ENCODE results near the gene LAMA5. TPM values are rescaled to one million over a fixed set of nuclear protein-coding genes. Genes with fewer than 3 reads are reported as not detected.
A peak's percentile ranks its signal among the peaks of the same experiment; 100 is the strongest.

The LAMA5 gene
- total RNA-seq, 1 experiment from 2014 or later = 81.2 TPM

DNA sequence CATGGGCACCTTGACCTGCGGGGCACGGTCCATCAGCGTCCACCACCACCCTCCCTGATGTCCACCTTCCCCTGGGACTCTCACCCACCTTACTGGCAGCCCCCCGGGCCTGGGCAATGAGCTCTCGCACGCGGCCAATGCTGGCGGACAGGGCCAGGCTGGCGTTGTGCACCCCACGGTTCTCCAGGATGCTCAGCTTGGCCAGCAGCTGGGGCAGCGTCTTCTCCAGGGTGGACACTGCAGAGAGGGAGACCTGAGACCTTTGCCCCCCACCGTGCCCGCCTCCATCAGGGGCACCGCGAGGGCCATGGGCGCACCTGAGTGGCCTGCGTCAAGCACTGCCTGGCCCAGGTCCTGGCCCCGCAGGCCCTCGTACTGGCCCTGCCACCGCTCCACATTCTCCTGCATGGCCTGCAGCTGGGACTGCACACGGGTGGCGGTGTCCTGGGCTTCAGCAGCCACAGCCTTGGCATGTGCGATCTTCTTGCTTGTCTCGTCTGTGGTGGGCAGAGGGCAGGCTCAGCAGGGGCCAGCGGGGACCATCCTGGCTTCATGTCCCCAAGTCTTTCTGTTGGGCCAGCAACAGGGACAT, 52.3 kb downstream of the LAMA5 start:
- no peak for DNase-seq (ENCODE audit: low spot score)

DNA sequence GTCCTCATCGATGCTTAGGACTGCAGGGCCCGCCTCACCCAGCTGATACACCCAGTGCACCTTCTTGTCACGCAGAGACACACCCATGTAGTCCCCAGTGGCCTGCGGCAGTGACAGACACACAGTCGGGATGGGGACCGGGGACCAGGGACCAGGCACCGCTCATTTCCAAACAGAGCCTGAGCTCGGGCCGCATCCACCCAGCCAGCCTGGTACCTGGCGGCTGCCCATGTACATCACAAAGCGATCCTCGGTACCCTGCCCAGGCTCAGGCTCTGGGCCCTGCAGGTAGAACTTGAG, 52.8 kb downstream of the LAMA5 start:
- no peak for DNase-seq (ENCODE audit: low spot score)

DNA sequence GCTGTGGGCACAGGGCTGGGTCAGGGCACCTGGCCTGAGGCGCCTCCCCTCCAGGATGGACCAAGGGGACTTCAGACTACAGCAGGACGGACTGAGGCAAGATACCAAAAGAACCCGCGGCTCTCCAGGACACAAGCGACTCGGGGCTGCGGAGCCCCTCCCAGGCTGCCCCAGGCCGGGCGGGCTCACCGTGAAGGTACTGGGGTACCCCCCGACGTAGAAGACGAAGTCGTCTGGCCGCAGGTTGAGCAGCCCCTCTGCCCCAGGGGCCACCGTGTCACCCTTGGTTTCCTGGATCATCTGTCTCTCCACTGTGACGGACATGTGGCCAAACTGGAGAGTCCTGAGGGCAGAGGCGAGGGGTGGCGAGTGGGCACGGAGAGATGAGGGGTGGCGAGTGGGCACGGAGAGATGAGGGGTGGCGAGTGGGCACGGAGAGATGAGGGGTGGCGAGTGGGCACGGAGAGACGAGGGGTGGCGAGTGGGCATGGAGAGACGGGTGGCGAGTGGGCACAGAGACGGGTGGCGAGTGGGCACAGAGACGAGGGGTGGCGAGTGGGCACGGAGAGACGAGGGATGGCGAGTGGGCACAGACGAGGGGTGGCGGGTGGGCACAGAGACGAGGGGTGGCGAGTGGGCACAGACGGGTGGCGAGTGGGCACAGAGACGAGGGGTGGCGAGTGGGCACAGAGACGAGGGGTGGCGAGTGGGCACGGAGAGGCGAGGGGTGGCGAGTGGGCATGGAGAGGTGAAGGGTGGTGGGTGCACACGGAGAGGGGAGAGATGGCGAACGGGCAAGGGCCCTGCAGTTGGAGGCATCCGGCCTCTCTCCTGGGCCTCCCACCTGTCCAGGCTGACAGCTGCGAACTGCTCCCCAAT, 53.4 kb downstream of the LAMA5 start:
- no peak for DNase-seq (ENCODE audit: low spot score)

DNA sequence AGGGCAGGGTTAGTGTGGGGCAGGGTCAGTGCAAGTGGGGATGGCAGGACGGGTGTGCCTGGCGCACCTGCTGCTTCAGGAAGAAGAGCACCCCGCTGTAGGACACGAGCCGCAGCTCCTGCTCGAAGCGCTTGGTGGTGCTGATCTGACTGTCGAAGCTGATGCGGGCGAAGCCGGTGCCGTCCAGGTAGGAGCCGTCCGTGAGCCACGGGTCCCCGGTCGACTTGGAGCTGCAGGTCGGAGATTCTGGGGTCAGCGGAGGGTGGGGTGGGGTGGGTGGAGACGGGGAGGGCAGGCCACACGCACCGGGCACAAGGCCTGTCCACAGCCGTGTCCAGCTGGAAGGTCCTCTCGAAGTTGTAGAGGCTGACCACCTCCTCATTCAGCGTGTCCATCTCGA, 54.1 kb downstream of the LAMA5 start:
- no peak for DNase-seq (ENCODE audit: low spot score)

DNA sequence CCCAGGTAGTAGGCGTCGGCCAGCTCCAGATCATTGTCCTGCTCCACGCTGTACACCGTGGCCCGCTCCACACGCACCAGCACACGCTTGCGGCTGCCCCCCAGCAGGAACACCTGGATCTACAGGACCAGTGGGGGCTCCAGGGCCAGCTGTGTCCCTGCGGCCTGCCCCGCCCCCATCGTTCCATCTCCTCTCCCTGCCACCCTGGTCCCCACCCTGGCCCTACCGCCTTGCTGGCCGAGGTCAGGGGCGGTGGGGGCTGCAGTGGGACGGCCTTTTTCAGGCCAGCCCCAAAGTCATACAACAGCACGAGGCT, 54.5 kb downstream of the LAMA5 start:
- DNase-seq (ENCODE audit: low spot score) = no peak

DNA sequence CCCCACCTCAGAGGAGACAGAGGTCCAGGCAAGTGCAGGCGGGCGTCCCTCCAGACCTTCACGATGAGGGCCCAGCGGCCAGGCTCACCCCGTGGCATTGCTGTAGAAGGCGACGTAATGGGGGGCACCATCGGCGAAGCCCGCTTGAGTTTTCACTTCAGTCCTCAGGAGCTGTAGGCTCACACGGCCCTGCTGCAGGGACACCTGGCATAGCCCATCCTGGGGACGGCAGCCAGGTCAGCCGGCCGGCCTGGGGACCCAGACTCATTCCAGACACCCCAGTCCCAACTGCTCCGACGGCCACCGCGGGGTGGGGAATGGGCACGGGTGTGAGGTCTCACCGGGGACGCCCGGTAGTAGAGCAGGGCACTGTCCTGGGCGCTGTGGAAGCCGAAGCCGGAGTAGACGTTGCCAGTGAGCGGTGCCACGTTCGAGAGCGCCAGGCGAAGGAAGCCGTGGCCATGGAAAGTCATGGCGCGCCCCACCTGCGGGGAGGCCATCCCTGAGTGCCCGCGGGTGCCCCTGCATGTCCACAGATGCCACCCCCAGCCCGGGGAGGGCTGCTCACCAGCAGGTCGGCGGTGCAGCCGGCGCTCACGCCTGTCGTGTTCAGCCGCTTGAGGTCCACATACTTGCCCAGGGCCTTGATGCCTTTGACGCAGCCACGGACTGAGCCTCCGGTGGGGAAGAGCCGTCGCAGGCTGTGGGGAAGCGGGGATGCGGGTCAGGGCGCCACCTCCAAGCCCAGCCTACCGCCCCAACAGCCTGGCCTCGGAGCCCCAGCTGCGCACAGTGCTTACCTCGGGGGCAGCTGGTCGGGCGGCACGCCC, 55.1 kb downstream of the LAMA5 start:
- no peak for DNase-seq (ENCODE audit: low spot score)

DNA sequence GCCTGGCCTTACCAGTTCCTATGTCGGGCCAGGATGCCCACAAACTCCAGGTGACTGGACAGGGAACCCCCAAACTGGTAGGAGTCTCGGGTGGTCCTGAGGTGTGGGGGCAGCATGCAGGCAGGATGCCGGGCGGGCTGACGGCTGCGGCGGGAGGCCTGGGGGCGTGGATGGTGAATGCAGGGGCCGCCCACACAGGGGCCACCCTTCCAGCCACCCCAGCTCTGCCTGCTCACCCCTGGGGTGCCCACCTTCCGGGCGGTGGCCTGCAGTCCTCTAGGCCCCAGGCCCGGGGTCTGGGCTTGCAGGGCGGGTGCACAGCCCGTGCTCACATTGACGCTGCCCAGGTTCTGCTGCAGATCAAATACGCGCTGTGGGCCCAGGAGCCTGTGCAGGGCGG, 56.0 kb downstream of the LAMA5 start:
- no peak for DNase-seq (ENCODE audit: low spot score)

DNA sequence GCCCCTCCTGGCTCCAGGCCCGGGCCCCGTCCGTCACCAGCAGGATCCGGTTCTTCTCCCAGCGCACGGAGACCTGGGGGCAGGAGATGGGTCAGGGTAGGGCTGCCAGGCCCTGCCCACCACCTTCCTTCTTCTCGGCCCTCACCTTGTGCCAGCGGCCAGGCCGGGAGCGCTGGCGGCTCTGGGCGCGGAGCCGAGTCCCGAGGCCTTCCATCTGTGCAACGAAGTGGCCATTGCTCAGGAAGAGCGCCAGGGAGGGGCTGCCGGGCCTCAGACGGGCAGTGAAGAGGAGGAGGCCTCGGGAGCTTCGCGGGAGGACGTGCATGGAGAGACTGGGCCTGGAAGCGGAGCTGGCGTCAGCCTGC, 56.4 kb downstream of the LAMA5 start:
- DNase-seq (ENCODE audit: low spot score) = peak; percentile 32

DNA sequence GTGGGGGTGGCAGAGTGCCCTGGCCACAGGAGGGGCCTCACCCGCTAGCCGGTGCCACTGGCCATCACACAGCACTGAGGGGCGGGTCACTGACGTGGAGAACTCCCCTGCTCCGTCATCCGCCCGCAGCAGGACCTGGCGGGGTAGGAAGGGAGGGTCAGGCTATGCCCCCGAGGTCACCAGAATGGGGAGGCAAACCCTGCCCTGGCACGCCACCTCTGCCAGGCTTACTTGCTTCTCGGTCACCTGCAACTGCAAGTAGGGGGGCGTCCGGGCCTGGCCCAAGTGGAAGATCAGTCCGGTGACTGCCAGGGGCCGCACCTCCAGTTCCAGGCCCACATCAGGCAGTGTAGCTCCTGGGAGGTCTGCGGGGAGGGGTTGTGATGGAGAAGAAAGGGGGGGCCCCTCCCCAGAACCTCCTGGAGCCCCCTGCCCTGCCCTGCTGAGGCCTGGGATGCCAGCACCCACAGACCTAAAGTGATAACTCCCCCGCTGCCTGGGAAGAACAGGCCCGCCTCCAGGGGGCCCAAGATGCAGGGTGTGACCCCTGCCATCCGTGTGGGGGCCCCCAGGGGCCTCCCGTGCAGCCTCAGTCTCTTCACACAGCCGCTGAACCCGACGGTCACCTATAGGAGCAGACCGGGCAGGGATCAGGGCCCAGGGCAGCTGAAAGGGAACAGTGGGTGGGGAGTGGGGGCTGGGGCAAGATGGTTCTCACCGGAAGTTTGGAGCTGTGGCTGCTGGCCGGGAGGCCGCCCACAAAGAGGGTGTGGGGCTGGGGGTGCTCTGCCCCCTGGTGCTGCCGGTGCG, 57.0 kb downstream of the LAMA5 start:
- DNase-seq (ENCODE audit: low spot score) = no peak

DNA sequence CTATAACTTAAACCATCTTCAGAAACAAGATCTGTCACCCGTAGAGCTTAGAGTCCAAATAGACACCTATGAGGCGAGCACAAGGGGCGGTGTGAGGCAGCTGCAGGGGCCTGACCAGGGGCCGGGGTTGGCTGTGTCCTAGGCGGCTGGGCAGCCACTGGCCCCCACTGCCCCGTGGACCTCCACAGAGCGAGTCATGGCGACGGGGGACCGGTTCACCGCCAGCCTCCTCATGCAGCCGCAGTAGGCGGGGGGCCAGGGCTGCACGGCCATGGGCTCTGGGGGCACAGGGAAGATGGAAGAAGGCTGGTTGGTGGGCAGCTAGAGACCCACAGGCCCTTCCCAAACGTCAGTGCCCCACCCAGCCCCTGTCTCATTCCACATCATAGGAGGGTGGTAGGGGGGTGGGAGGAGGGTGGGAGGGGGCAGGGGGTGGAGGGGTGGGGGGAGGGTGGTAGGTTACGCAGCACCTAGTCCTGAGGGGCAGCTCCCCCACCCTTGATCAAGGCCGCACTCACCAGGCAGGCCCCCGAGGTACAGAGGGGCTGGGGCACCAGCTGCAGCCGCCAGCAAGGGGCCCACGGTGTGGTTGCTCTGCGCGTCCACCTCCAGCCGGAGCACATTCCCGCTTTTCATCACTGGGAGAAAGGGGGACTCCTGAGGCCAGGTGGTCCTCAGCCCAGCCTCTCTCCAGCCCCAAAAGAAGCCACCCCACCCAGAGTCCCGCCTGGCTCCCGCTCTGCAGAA, 57.7 kb downstream of the LAMA5 start:
- DNase-seq (ENCODE audit: low spot score) = no peak

DNA sequence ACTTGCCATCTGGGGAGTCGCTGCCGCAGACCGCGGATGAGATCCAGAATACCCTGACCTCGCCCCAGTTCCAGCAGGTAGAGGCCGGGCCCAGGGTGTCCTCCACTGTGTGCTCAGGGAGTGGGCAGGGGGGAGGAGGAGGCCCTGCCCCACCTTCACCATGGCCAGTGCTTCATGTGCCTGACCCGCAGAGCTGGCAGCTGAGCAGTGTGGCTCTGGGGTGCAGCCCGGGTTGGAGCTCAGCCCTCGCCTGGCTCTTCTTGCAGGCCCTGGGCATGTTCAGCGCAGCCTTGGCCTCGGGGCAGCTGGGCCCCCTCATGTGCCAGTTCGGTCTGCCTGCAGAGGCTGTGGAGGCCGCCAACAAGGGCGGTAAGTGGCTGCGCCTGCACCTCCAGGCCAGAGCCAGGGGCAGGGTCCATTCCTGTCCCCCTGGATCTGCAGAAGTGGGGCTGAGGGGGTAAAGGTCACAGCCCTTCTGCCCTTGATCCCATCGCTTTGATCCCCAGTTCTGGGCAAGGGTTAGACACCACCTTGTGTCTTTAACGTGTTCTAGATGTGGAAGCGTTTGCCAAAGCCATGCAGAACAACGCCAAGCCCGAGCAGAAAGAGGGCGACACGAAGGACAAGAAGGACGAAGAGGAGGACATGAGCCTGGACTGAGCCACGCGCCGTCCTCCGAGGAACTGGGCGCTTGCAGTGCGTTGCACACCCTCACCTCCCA, 58.9 kb downstream of the LAMA5 start:
- DNase-seq (ENCODE audit: low spot score) = no peak

DNA sequence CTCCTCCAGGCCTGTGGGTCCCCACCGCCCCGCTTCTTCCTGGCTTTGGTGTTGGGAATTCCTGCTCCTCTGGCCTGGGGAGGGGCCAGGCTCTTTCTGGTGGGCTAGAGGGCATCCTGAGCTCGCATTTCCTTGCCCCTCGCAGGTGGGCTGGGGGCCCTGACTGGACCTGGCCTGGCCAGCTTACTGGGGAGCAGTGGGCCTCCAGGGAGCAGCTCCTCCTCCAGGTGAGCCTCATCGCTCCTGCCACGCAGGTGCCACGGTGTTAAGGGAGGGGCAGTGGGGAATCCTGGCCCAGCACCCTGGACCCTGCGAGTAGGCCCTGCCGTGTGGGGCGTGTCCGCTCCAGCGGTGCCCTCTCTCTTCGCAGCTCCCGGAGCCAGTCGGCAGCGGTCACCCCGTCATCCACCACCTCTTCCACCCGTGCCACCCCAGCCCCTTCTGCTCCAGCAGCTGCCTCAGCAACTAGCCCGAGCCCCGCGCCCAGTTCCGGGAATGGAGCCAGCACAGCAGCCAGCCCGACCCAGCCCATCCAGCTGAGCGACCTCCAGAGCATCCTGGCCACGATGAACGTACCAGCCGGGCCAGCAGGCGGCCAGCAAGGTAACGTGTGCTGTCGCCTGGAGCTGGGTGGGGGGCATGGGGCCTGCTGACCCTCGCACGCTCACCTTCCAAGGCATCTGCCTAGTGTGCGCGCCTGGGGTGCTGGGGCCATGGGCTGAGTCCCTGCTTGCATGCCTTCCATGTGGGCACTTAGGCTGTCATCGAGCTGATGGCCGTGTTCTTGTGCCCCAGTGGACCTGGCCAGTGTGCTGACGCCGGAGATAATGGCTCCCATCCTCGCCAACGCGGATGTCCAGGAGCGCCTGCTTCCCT, 59.6 kb downstream of the LAMA5 start:
- DNase-seq (ENCODE audit: low spot score) = no peak

DNA sequence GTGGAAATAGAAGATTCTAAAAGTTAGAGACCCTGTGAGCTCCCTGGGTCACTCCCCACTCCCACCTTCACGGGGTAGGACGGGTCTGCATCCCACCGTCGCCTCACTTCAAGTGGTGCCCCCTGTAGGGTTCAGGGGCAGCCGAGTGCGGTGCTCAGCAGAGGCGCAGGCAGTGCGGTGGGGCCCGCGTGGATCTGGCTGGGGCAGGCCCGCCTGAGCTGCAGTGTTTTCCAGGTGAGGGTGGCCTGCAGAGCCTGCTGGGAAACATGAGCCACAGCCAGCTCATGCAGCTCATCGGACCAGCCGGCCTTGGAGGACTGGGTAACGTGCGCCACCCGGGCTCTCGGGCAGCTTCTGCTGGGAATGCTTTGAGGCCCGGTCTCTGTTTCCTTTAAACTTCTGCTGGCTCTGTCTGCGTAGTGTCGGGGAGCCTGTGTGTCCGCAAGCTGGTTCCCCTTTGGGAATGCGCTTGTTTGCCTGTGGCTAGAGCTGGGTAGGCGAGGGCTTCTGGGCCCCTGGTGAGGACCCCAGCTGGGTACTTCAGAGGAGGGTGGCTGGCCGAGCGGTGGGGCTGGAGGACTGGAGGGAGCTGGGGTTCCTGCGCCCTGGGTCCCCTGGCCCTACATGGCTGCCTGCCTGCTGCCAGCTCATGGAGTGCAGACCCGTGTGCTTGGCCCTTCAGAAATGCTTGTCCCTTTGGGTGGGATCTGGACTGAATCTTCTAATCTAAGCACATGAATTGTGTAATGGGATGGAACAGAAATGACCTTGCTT, 60.5 kb downstream of the LAMA5 start:
- no peak for DNase-seq (ENCODE audit: low spot score)

DNA sequence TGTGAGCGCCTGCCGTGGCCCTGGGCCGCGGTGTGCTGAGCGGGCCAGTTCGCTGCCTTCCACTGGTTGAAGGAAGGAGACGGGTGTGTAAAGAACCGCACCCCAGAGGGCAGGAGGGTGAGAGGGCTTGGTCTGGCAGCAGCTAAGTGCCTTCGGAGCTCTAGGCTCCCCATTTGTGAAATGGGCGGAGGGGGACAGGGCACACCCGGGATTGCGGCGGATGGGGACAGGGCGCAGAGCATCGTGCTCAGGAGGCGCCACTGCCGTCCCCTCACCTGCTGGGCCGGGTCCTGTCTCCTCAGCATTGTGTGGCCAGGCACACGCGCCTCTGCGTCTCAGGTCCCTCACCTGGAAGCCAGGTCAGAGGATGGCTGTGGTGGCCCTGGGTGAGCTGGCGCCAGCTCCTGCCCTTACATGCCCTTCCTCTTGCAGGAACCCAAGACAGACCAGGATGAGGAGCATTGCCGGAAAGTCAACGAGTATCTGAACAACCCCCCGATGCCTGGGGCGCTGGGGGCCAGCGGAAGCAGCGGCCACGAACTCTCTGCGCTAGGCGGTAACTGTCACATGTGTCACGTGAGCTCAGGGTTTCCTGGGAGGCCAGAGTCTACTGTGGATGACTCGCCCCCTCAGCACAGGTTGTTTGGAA, 61.2 kb downstream of the LAMA5 start:
- peak; percentile 59 for DNase-seq (ENCODE audit: low spot score)

DNA sequence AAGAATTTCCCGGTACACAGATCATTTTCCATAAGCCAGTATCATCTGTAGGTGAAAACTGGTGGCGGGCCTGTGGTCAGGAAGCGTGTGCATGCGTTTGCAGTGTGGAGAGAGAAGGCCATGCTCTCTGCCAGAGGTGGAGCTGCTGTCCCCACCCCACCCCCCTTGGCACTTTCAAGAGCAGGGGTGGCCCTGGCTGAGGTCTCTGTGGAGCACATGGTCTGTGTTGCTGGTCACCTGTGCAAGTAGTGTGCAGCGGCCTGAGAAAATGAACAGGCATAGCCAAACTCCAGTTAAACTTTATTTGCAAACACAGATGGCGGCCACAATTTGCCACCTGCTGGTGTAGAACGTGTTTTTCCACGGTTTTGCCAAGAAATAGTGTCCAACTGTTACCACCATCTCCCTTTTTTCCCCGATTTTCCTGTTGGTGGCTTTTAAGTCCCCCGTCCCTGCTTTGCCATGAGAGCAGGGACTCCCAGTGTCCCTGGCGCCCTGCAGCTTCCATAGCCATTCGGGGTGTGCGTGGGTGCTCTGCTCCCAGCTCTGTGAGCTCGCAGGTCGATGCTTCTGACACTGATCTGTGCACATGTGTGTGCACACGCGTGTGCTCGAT, 61.9 kb downstream of the LAMA5 start:
- no peak for DNase-seq (ENCODE audit: low spot score)

DNA sequence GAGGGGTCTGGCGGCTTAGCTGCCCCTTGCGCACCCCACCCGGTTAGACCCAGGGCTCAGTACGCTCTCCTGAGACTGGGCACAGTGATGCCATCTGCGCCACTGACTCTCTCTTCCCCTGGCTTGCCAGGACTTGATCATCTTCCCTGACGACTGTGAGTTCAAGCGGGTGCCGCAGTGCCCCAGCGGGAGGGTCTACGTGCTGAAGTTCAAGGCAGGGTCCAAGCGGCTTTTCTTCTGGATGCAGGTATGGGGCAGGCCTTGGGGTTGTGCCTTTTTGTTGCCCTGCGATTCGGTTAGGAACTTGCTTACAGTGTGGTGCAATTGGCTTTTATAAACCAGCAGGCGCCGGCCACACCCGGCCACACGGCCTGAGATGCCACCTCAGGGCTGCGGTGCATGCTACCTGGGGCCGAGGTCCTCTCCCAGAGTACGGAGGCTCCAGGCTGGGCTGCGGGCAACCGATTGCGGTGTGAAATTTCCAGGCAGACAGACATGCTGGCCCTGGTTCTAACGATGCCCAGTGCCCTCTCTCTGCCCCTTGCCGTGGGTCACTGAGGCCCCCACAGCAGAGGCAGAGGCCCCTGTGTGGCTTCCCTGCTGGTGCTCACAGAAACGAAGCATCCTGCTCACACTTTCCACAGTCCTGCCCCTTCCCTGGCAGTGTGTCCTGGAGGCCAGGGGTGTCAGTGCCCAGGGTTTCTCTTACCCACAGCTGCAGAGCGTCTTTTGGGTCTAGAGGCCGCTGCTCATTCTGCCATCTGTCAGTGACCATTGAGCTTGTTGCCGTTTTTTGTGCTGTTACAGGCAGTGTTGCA, 62.6 kb downstream of the LAMA5 start:
- DNase-seq (ENCODE audit: low spot score) = no peak
